ENCODE measurements around the gene JPH3.

JPH3 gene

GRCh38 chr16:87621550-87621829 lies 19.2 kb downstream of the JPH3 start:
- no peaks in the 10 kb centered on the region for H3K36me3 ChIP-seq (ENCODE audit: insufficient read depth, low read depth, low read length)
- no peaks in the 10 kb centered on the region for H3K9me3 ChIP-seq (ENCODE audit: insufficient read depth, low read depth, low read length)
- H3K9ac ChIP-seq (ENCODE audit: low read depth, low read length), result no peak overlapping the region
- no peaks in the 10 kb centered on the region for H3K27me3 ChIP-seq (ENCODE audit: insufficient read depth, low read length)
- no peak overlapping the region for H3K4me3 ChIP-seq (ENCODE audit: low read length)
- no peaks in the 10 kb centered on the region for H3K4me1 ChIP-seq (ENCODE audit: insufficient read depth, low read length)
- H3K27ac ChIP-seq (ENCODE audit: low read length), result no peak overlapping the region

GRCh38 chr16:87621976-87622713 lies 19.8 kb downstream of the JPH3 start:
- Histone ChIP-seq H3K4me3 (ENCODE audit: low read length) (no peak overlapping the region), H3K9ac (ENCODE audit: low read depth, low read length) (no peak overlapping the region; the same call in 1 of the 2 replicates), H3K27ac (ENCODE audit: low read length) (no peak overlapping the region), H3K9me3 (ENCODE audit: insufficient read depth, low read depth, low read length) (no peaks in the 10 kb centered on the region), H3K36me3 (ENCODE audit: insufficient read depth, low read depth, low read length) (no peaks in the 10 kb centered on the region), H3K27me3 (ENCODE audit: insufficient read depth, low read length) (no peaks in the 10 kb centered on the region), H3K4me1 (ENCODE audit: insufficient read depth, low read length) (no peaks in the 10 kb centered on the region)

- Histone ChIP-seq H3K4me3 (ENCODE audit: low read length) (no peak overlapping the region), H3K27me3 (ENCODE audit: insufficient read depth, low read length) (no peaks in the 10 kb centered on the region), H3K36me3 (ENCODE audit: insufficient read depth, low read depth, low read length) (no peaks in the 10 kb centered on the region), H3K9ac (ENCODE audit: low read depth, low read length) (no peak overlapping the region), H3K9me3 (ENCODE audit: insufficient read depth, low read depth, low read length) (no peaks in the 10 kb centered on the region), H3K27ac (ENCODE audit: low read length) (no peak overlapping the region), H3K4me1 (ENCODE audit: insufficient read depth, low read length) (no peaks in the 10 kb centered on the region)
Measured at GRCh38 chr16:87622756-87623319, 20.5 kb downstream of the JPH3 start.

- H3K27ac ChIP-seq (ENCODE audit: low read length), result no peak overlapping the region
- no peaks in the 10 kb centered on the region for H3K36me3 ChIP-seq (ENCODE audit: insufficient read depth, low read depth, low read length)
- no peaks in the 10 kb centered on the region for H3K27me3 ChIP-seq (ENCODE audit: insufficient read depth, low read length)
- no peak overlapping the region for H3K4me3 ChIP-seq (ENCODE audit: low read length)
- no peak overlapping the region for H3K9ac ChIP-seq (ENCODE audit: low read depth, low read length)
- no peaks in the 10 kb centered on the region for H3K9me3 ChIP-seq (ENCODE audit: insufficient read depth, low read depth, low read length)
- no peaks in the 10 kb centered on the region for H3K4me1 ChIP-seq (ENCODE audit: insufficient read depth, low read length)
Measured at GRCh38 chr16:87625241-87625797, 23.0 kb downstream of the JPH3 start.

GRCh38 chr16:87626401-87626800 lies 24.1 kb downstream of the JPH3 start:
- no peak overlapping the region for H3K9ac ChIP-seq (ENCODE audit: low read depth, low read length)
- H3K9me3 ChIP-seq (ENCODE audit: insufficient read depth, low read depth, low read length), result peaks cover 6% of the 10 kb centered on the region; the same call in 1 of the 2 replicates
- H3K36me3 ChIP-seq (ENCODE audit: insufficient read depth, low read depth, low read length), result no peaks in the 10 kb centered on the region
- no peak overlapping the region for H3K4me3 ChIP-seq (ENCODE audit: low read length)
- no peak overlapping the region for H3K27ac ChIP-seq (ENCODE audit: low read length)
- H3K4me1 ChIP-seq (ENCODE audit: insufficient read depth, low read length), result no peaks in the 10 kb centered on the region
- no peaks in the 10 kb centered on the region; the same call in 1 of the 2 replicates for H3K27me3 ChIP-seq (ENCODE audit: insufficient read depth, low read length)

- H3K27ac ChIP-seq (ENCODE audit: low read length), result no peak overlapping the region
Measured at GRCh38 chr16:87626905-87627304, 24.6 kb downstream of the JPH3 start.

GRCh38 chr16:87627542-87628245 lies 25.4 kb downstream of the JPH3 start:
- no peak overlapping the region for H3K4me3 ChIP-seq (ENCODE audit: low read length)
- no peaks in the 10 kb centered on the region; the same call in 1 of the 2 replicates for H3K27me3 ChIP-seq (ENCODE audit: insufficient read depth, low read length)
- no peak overlapping the region for H3K27ac ChIP-seq (ENCODE audit: low read length)
- no peaks in the 10 kb centered on the region for H3K4me1 ChIP-seq (ENCODE audit: insufficient read depth, low read length)
- peaks cover 6% of the 10 kb centered on the region; the same call in 1 of the 2 replicates for H3K9me3 ChIP-seq (ENCODE audit: insufficient read depth, low read depth, low read length)
- no peaks in the 10 kb centered on the region for H3K36me3 ChIP-seq (ENCODE audit: insufficient read depth, low read depth, low read length)
- no peak overlapping the region for H3K9ac ChIP-seq (ENCODE audit: low read depth, low read length)

More at GRCh38 chr16:87626905-87627304, 24.6 kb downstream of the JPH3 start:
- Histone ChIP-seq H3K36me3 (ENCODE audit: insufficient read depth, low read depth, low read length) (no peaks in the 10 kb centered on the region), H3K27me3 (ENCODE audit: insufficient read depth, low read length) (no peaks in the 10 kb centered on the region; the same call in 1 of the 2 replicates), H3K4me1 (ENCODE audit: insufficient read depth, low read length) (no peaks in the 10 kb centered on the region), H3K9me3 (ENCODE audit: insufficient read depth, low read depth, low read length) (peaks cover 6% of the 10 kb centered on the region; the same call in 1 of the 2 replicates), H3K4me3 (ENCODE audit: low read length) (no peak overlapping the region), H3K9ac (ENCODE audit: low read depth, low read length) (no peak overlapping the region)

- H3K9ac ChIP-seq (ENCODE audit: low read depth, low read length), result no peak overlapping the region
- no peak overlapping the region for H3K4me3 ChIP-seq (ENCODE audit: low read length)
- H3K36me3 ChIP-seq (ENCODE audit: insufficient read depth, low read depth, low read length), result no peaks in the 10 kb centered on the region
- H3K9me3 ChIP-seq (ENCODE audit: insufficient read depth, low read depth, low read length), result peaks cover 6% of the 10 kb centered on the region; the same call in 1 of the 2 replicates
- no peaks in the 10 kb centered on the region; the same call in 1 of the 2 replicates for H3K27me3 ChIP-seq (ENCODE audit: insufficient read depth, low read length)
- H3K4me1 ChIP-seq (ENCODE audit: insufficient read depth, low read length), result no peaks in the 10 kb centered on the region
- H3K27ac ChIP-seq (ENCODE audit: low read length), result no peak overlapping the region
Measured at GRCh38 chr16:87628246-87628923, 26.1 kb downstream of the JPH3 start.

- Histone ChIP-seq H3K9ac (ENCODE audit: low read depth, low read length) (no peak overlapping the region), H3K27me3 (ENCODE audit: insufficient read depth, low read length) (no peaks in the 10 kb centered on the region; the same call in 1 of the 2 replicates), H3K9me3 (ENCODE audit: insufficient read depth, low read depth, low read length) (peaks cover 6% of the 10 kb centered on the region; the same call in 1 of the 2 replicates), H3K4me1 (ENCODE audit: insufficient read depth, low read length) (no peaks in the 10 kb centered on the region), H3K27ac (ENCODE audit: low read length) (no peak overlapping the region), H3K36me3 (ENCODE audit: insufficient read depth, low read depth, low read length) (no peaks in the 10 kb centered on the region), H3K4me3 (ENCODE audit: low read length) (no peak overlapping the region)
Measured at GRCh38 chr16:87628940-87629339, 26.6 kb downstream of the JPH3 start.

- Histone ChIP-seq H3K36me3 (ENCODE audit: insufficient read depth, low read depth, low read length) (no peaks in the 10 kb centered on the region), H3K27ac (ENCODE audit: low read length) (no peak overlapping the region), H3K9me3 (ENCODE audit: insufficient read depth, low read depth, low read length) (peaks cover 6% of the 10 kb centered on the region; the same call in 1 of the 2 replicates), H3K9ac (ENCODE audit: low read depth, low read length) (no peak overlapping the region), H3K4me3 (ENCODE audit: low read length) (no peak overlapping the region), H3K4me1 (ENCODE audit: insufficient read depth, low read length) (no peaks in the 10 kb centered on the region), H3K27me3 (ENCODE audit: insufficient read depth, low read length) (peaks cover 7% of the 10 kb centered on the region)
Measured at GRCh38 chr16:87631067-87631466, 28.8 kb downstream of the JPH3 start.

GRCh38 chr16:87634411-87634810 lies 32.1 kb downstream of the JPH3 start:
- H3K27me3 ChIP-seq (ENCODE audit: insufficient read depth, low read length), result peaks cover 10% of the 10 kb centered on the region
- no peaks in the 10 kb centered on the region for H3K36me3 ChIP-seq (ENCODE audit: insufficient read depth, low read depth, low read length)
- peaks cover 6% of the 10 kb centered on the region; the same call in 1 of the 2 replicates for H3K9me3 ChIP-seq (ENCODE audit: insufficient read depth, low read depth, low read length)
- H3K9ac ChIP-seq (ENCODE audit: low read depth, low read length), result no peak overlapping the region
- H3K27ac ChIP-seq (ENCODE audit: low read length), result no peak overlapping the region
- 0 out of 2 replicates have a peak, but pooled peaks cover 2% of the 10 kb centered on the region for H3K4me1 ChIP-seq (ENCODE audit: insufficient read depth, low read length)
- no peak overlapping the region for H3K4me3 ChIP-seq (ENCODE audit: low read length)

All from iPS-20b (cell line).